ENCODE results near the gene SFSWAP.
A peak's percentile ranks its signal among the peaks of the same experiment; 100 is the strongest.
"Not testable (repeated sequence)": the region's sequence is repeated elsewhere in the genome, so short reads cannot be mapped to it uniquely, and the experiment has no call there.

SFSWAP gene

DNA sequence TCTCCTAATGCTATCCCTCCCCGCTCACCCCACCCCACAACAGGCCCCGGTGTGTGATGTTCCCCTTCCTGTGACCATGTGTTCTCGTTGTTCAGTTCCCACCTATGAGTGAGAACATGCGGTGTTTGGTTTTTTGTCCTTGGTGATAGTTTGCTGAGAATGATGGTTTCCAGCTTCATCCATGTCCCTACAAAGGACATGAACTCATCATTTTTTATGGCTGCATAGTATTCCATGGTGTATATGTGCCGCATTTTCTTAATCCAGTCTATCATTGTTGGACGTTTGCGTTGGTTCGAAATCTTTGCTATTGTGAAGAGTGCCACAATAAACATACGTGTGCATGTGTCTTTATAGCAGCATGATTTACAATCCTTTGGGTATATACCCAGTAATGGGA is 66.4 kb downstream of the SFSWAP start:
- DNase-seq: peak in 1 of 10 donors; percentile 14
- intact Hi-C loops (cut with DNase I): not testable (repeated sequence)

DNA sequence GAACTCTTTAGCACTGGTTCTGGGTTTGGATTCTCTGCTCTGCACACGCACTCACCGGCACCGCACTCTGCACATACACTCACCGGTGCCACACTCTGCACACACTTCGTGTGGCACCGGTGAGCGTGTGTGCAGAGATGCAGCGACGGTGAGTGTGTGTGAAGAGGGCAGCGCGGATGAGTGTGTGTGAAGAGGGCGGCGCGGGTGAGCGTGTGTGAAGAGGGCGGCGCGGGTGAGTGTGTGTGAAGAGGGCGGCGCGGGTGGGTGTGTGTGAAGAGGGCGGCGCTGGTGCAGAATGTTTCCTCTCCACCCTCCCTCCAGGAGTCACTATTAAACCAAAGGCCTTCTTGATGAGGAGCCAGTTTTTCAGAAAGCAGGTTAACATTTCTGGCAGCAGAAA is 68.1 kb downstream of the SFSWAP start:
- peak in 1 of 10 donors; percentile 67 for DNase-seq
- intact Hi-C loops (cut with DNase I): no loop called here

DNA sequence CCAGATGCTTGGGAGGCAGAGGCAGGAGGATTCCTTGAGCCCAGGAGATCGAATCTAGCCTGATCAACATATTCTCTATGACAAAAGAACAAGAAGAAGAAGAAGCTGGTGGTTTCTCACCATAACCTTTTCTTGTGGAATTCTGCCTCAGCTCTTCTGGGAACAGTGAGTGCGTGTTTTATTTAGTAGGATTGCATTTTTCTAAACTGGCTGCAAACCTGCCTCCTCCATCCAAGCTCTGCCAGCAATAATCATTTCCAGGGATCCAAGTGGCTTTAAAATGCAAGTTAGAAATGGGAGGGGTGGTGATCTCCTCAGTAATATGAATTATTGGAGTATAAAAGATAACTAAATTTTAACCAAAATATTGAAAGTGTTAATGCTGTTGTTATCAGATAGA is 71.2 kb downstream of the SFSWAP start:
- intact Hi-C loops (cut with DNase I): no loop called here
- DNase-seq: peak in 1 of 10 donors; percentile 27

DNA sequence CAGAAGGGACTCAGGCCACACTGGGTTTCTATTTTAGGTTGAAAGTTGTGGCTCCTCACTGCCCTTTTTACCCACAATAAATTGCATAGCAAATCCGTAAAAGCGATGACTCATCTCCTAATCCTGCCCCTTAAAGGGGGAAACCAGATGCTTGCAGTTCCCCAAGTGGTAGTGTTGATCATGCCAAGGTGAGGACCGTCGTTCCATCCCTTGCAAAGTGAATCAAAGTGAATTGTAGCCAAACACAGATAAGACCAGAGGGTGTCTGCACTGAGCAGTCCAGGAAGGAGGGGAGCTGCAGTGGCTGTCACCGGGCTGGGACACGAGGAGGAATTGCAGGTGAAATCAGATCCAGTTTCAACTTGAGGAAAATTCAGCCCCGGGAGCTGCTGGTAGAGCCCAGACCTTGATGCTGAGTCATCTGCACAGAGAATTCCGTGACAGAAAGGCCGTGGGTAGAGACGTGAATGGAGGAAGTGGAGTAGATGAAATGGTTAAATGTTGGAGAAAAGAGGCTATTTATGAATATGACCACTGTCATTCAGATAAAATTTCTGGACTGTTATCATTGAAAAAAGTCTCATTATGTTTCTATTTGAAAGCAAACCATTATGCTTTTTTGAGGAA is 73.1 kb downstream of the SFSWAP start:
- DNase-seq: peak in 3 of 10 donors; percentile 30 to 83 (median 39)
- intact Hi-C loops (cut with DNase I): no loop called here

- DNase-seq: peak in 1 of 10 donors; percentile 79
- intact Hi-C loops (cut with DNase I): no loop called here
These were observed 74.2 kb downstream of the SFSWAP start for GRCh38 chr12:131784909-131785762.

DNA sequence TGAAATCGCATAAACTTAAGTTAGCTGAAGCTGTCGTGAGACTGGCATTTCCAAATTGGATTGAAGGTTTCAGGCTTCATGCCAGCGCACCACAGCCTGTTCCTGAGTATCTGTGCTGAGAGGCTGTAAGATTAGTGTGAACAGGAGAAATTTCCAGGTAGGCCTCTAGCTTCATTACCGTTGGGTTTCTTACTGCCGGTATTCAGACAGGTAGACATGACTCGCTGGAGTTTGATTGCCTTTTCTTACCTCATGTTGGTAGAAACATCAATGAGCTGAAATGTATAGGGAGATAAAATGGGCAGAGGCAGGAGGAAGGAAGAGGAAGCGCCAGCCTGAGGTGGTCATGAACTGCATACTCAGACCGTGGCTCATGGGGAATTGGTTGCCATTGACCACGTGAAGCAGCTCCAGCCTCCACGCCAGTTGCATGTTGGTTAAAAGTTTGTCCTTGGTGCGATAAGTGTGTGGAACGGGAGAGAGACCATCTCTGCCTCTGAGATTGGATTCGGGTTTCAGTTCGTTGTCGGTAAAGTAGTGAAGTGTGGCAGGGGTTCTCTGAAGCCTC is 75.0 kb downstream of the SFSWAP start:
- intact Hi-C loops (cut with DNase I): no loop called here
- peak in 1 of 10 donors; percentile 85 for DNase-seq

DNA sequence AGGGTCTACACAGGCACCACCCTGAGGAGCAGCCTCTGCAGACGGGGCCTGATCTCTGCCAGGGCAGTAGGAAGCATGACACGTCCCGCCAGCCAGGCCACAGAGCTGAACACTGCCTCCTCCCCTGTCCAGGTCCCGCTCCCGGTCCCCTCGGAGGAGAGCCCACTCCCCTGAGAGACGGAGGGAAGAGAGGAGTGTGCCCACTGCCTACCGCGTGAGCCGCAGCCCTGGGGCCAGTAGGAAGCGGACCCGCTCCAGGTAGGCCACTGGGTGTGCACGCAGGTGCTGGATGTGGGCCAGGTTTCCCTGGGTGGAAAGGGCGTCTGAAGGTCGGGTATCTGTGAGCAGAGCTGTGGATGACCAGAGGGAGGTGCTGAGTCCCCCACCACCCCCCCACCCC is 75.4 kb downstream of the SFSWAP start:
- peak in 2 of 10 donors; percentile 80 to 83 for DNase-seq
- intact Hi-C loops (cut with DNase I): no loop called here

- peak in 6 of 10 donors; percentile 41 to 91 (median 74) for DNase-seq
- intact Hi-C loops (cut with DNase I): no loop called here
These were observed 76.3 kb downstream of the SFSWAP start for GRCh38 chr12:131787143-131787660.

GRCh38 chr12:131788070-131788469 is 77.2 kb downstream of the SFSWAP start:
- peak in 1 of 10 donors; percentile 47 for DNase-seq
- intact Hi-C loops (cut with DNase I): no loop called here

GRCh38 chr12:131789638-131790037 is 78.7 kb downstream of the SFSWAP start:
- intact Hi-C loops (cut with DNase I): no loop called here
- DNase-seq: peak in 1 of 10 donors; percentile 55

- intact Hi-C loops (cut with DNase I): no loop called here
- DNase-seq: peak in 3 of 10 donors; percentile 52 to 82 (median 77)
These were observed 82.5 kb downstream of the SFSWAP start for GRCh38 chr12:131793243-131794022.

- intact Hi-C loops (cut with DNase I): no loop called here
- DNase-seq: peak in 2 of 10 donors; percentile 50 to 74
These were observed 83.2 kb downstream of the SFSWAP start for GRCh38 chr12:131794061-131794460.

DNA sequence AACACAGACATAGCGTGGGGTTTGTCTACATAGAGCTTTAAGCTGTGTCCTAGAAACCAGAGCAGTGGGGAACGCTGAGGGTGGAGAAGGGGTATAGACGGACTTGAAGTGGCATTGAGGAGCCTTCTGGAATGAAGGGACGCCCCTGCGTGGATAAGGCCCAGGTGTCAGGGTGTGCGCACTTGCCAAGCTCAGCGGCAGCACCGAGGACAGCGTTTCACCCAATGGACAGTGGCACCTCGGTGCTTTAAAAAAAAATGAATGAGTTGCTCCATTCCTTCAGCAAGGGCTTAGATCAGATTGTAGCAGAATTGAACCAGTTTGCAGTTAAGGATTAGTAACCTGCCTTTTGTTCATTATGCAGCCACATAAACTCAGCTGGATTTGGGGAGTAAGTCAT is 83.7 kb downstream of the SFSWAP start:
- peak in 2 of 10 donors; percentile 36 to 57 for DNase-seq
- intact Hi-C loops (cut with DNase I): no loop called here

- intact Hi-C loops (cut with DNase I): no loop called here
- DNase-seq: peak in 3 of 10 donors; percentile 38 to 85 (median 83)
These were observed 84.2 kb downstream of the SFSWAP start for GRCh38 chr12:131795064-131795463.

- intact Hi-C loops (cut with DNase I): no loop called here
- peak in 1 of 10 donors; percentile 36 for DNase-seq
These were observed 85.0 kb downstream of the SFSWAP start for GRCh38 chr12:131795690-131796410.

DNA sequence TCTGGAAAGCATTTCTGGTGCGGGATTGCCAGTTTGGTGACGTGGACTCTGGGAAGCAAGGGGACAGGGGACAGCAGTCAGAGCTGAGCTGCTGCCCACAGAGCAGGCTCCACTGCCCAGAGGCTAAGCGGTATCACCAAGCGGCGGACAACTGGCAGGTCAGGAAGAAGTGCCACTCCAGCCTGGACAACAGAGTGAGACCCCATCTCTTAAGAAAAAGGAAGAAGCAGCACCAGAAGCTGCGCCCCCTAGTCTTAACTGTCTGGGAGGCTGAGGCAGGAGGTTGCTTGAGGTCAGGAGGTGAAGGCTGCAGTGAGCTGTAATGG is 85.5 kb downstream of the SFSWAP start:
- intact Hi-C loops (cut with DNase I): no loop called here
- peak in 3 of 10 donors; percentile 32 to 60 (median 49) for DNase-seq

- peak in 3 of 10 donors; percentile 34 to 82 (median 56) for DNase-seq
- intact Hi-C loops (cut with DNase I): no loop called here
These were observed 86.1 kb downstream of the SFSWAP start for GRCh38 chr12:131796754-131797587.

DNA sequence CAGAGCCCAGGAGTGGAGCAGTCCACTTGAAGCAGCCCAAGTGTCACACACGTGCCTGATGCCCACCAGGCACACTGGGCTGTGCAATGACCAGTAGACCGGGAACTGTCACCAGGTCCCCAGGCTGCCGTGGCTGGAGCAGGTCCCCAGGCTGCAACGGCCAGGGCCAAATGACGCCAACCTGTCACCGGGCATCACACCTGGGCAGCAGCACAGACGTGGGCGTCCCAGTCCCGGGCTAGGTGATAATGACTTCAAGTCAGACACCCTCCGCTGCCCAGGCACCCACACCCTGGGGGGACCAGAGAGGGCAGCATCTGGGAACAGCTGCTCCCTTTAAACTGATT is 86.7 kb downstream of the SFSWAP start:
- peak in 3 of 10 donors; percentile 60 to 68 (median 65) for DNase-seq
- intact Hi-C loops (cut with DNase I): no loop called here

DNA sequence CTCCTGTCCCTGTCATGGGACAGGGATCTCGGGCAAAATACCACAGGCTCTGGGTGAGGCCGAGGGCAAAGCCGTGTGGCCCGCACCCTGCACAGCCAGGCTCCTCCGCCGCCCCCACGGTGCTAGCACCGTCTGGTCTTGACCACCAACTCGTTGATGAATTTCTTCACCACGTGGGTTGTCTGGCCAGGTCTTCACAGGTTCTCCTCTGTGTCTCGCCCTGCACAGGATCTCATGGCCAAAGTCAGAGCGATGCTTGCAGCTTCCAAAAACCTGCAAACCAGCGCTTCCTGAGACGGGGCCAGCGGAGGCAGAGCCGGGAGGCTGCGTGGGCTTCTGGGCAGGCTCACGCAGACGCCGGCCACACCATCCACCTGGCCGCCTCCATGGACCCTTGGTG is 88.3 kb downstream of the SFSWAP start:
- peak in 3 of 10 donors; percentile 59 to 76 (median 76) for DNase-seq
- intact Hi-C loops (cut with DNase I): no loop called here
